Endothelial cell of umbilical vein (primary cell): ENCODE data around the gene GALNT9. TPM values are rescaled to one million over a fixed set of nuclear protein-coding genes. Genes with fewer than 3 reads are reported as not detected.

ENCODE experiments used
- BruUV-seq: library from RNA; stranded (reverse); fragments of 400-500 nt; replicated peaks from 2 replicates; lab custom pipeline; 2021; lab: Mats Ljungman, UMichigan
- CTCF ChIA-PET: fragments of 300-600, 350-600 bp; sonication (Branson Sonifier 250); formaldehyde crosslinking; loops from one replicate; lab custom pipeline; 2021; ENCODE audit warnings: antibody characterized with exemption, inconsistent platforms; lab: Charles Lee
- POLR2A ChIA-PET: fragments of 300-600, 350-600 bp; sonication (Branson Sonifier 250); formaldehyde crosslinking; loops from one replicate; lab custom pipeline; 2021; ENCODE audit warnings: antibody characterized with exemption, inconsistent platforms; lab: Charles Lee
- DNase-seq: peaks from one replicate; pipeline ENCODE4 v3.0.0-alpha.2; 2011; ENCODE audit warnings: low read depth, low spot score
- FAIRE-seq: peaks from 2 replicates; lab custom pipeline; 2011; peaks lifted over from hg19 to GRCh38; lab: Jason Lieb, UNC
- H2AFZ ChIP-seq: 2 replicates; pipeline ENCODE4 v1.6.0; 2012; ENCODE audit warnings: low read depth, low read length, control low read depth, inconsistent platforms
- H3K27ac ChIP-seq: 2 replicates; pipeline ENCODE4 v1.5.1; 2011; ENCODE audit warnings: low read depth, mild to moderate bottlenecking, control low read depth, low read length, moderate library complexity; ENCODE audit not compliant: insufficient read depth
- H3K27me3 ChIP-seq, 2 experiments: 2 replicates each; pipeline versions ENCODE4 v1.6.0 to v1.6.1; 2011; ENCODE audit warnings: low read length in 2 of 2, mixed read lengths in 1 of 2; ENCODE audit not compliant: control insufficient read depth in 2 of 2, insufficient read depth in 2 of 2
- H3K36me3 ChIP-seq, 2 experiments: 2 replicates in 1 of 2; 3 replicates in 1 of 2; pipeline ENCODE4 v1.5.1; 2011; ENCODE audit warnings: low read length in 2 of 2, mild to moderate bottlenecking in 1 of 2, moderate library complexity in 1 of 2; ENCODE audit not compliant: control insufficient read depth in 2 of 2, insufficient read depth in 2 of 2; ENCODE audit errors: extremely low read depth in 1 of 2
- H3K4me1 ChIP-seq: 3 replicates; pipeline ENCODE4 v1.5.1; 2011; ENCODE audit warnings: mild to moderate bottlenecking, low read length; ENCODE audit not compliant: control insufficient read depth, insufficient read depth; ENCODE audit errors: extremely low read depth
- H3K4me2 ChIP-seq: 2 replicates; pipeline ENCODE4 v1.6.1; 2011; ENCODE audit warnings: low read length, control low read depth, mixed read lengths; ENCODE audit not compliant: insufficient read depth
- H3K4me3 ChIP-seq, 3 experiments: fragments of 200-600 bp in 1 of 3; sonication (generic), shearing (Covaris generic) in 1 of 3; replicated peaks in 1 of 3; 2 replicates each; pipeline ENCODE4 v1.5.1; 2011 to 2016; ENCODE audit warnings: control low read depth in 3 of 3, low read length in 3 of 3, mild to moderate bottlenecking in 2 of 3, inconsistent platforms in 1 of 3, low read depth in 1 of 3, moderate library complexity in 1 of 3; ENCODE audit not compliant: insufficient read depth in 1 of 3
- H3K79me2 ChIP-seq: 2 replicates; pipeline ENCODE4 v1.6.0; 2012; ENCODE audit warnings: low read length, inconsistent platforms; ENCODE audit not compliant: control insufficient read depth, insufficient read depth
- H3K9ac ChIP-seq: replicated peaks from 2 replicates; pipeline ENCODE3; 2011; ENCODE audit warnings: low read length, control low read depth; ENCODE audit not compliant: insufficient read depth; ENCODE audit errors: extremely low read depth
- H3K9me1 ChIP-seq: replicated peaks from 3 replicates; pipeline ENCODE4 v1.6.0; 2011; ENCODE audit warnings: mild to moderate bottlenecking, low read length; ENCODE audit not compliant: control insufficient read depth, insufficient read depth; ENCODE audit errors: extremely low read depth
- H3K9me3 ChIP-seq: replicated peaks from 2 replicates; pipeline ENCODE4 v1.5.1; 2012; ENCODE audit warnings: low read length, inconsistent platforms; ENCODE audit not compliant: control insufficient read depth, insufficient read depth
- H4K20me1 ChIP-seq: replicated peaks from 2 replicates; pipeline ENCODE3; 2011; ENCODE audit warnings: mild to moderate bottlenecking, low read length; ENCODE audit not compliant: control insufficient read depth, insufficient read depth; ENCODE audit errors: extremely low read depth
- CTCF ChIP-seq, 2 donors: IDR thresholded peaks; 1 replicate in 1 of 2; 2 replicates in 1 of 2; pipeline ENCODE4 v1.5.1; 2011; ENCODE audit warnings: low read length in 2 of 2, mild to moderate bottlenecking in 2 of 2, moderate library complexity in 2 of 2, control low read depth in 1 of 2, inconsistent platforms in 1 of 2, low read depth in 1 of 2; ENCODE audit not compliant: insufficient read depth in 1 of 2; ENCODE audit errors: extremely low read depth in 1 of 2
- EZH2 ChIP-seq: IDR thresholded peaks from 2 replicates; pipeline ENCODE4 v1.6.1; 2012; ENCODE audit warnings: borderline replicate concordance, low read depth, mild to moderate bottlenecking, moderate library complexity, low read length, inconsistent platforms; ENCODE audit not compliant: severe bottlenecking
- FOS ChIP-seq: IDR thresholded peaks from 2 replicates; pipeline ENCODE4 v1.6.1; 2011; ENCODE audit warnings: mild to moderate bottlenecking, low read length, moderate library complexity, borderline replicate concordance; ENCODE audit not compliant: insufficient read depth
- GATA2 ChIP-seq: IDR thresholded peaks from 2 replicates; pipeline ENCODE4 v1.7.0; 2011; ENCODE audit warnings: low read depth, mild to moderate bottlenecking, moderate library complexity, mixed read lengths, low read length; ENCODE audit not compliant: insufficient read length, insufficient read depth
- JUN ChIP-seq: IDR thresholded peaks from 2 replicates; pipeline ENCODE4 v1.6.1; 2011; ENCODE audit warnings: borderline replicate concordance, low read depth; ENCODE audit not compliant: insufficient read length, insufficient read depth
- MAX ChIP-seq: IDR thresholded peaks from 2 replicates; pipeline ENCODE4 v1.6.1; 2011; ENCODE audit not compliant: insufficient read depth, insufficient read length
- MYC ChIP-seq: IDR thresholded peaks from one replicate; pipeline ENCODE4 v1.6.1; 2011; ENCODE audit warnings: mild to moderate bottlenecking, low read depth, low read length
- POLR2A ChIP-seq: IDR thresholded peaks from 2 replicates; pipeline ENCODE4 v1.6.1; 2012; ENCODE audit warnings: low read depth, mild to moderate bottlenecking, control low read depth, low read length
- POLR2AphosphoS5 ChIP-seq: IDR thresholded peaks from 2 replicates; pipeline ENCODE4 v1.6.1; 2012; ENCODE audit warnings: low read depth, mild to moderate bottlenecking, control low read depth, low read length, moderate library complexity; ENCODE audit not compliant: insufficient read depth
- dilution Hi-C: fragments of 300-500 bp; cut with MboI; formaldehyde crosslinking; loops from one replicate; pipeline ENCODE4 v1.15.0; 2019; ENCODE audit warnings: low sequenced_read_pairs; ENCODE audit not compliant: extremely low pct_ligation_motif_present
- intact Hi-C: fragments of 100-400 bp; cut with micrococcal nuclease; formaldehyde crosslinking; loops from one replicate; pipeline ENCODE4 v1.10.0; 2022
- polyA plus RNA-seq, 4 experiments: library from polyadenylated mRNA; depleted of rRNA in 3 of 4; stranded (reverse) in 3 of 4; unstranded in 1 of 4; fragments of >200 nt; gene quantifications; 2 replicates each; pipeline versions ENCODE4 v1.2.1 to v1.2.3, GENCODE V29; 2011 to 2012; ENCODE audit warnings: missing spikeins in 1 of 4
- total RNA-seq: library from RNA; stranded (reverse); gene quantifications from 2 replicates; pipeline ENCODE4 v1.2.3, GENCODE V29; 2021

The GALNT9 gene
- total and polyA plus RNA-seq, 2 donors (not counting 3 experiments of a cell fraction or from before 2014, with no cell fraction given), result 0.14 to 0.73 TPM

- H2AFZ ChIP-seq, result no peak overlapping the region
- intact Hi-C loops, result no loop called here
- BruUV-seq, result no TSS peak
- no peaks in the 10 kb centered on the region for H3K36me3 ChIP-seq
- ChIA-PET CTCF (no interaction called here), POLR2A (no interaction called here)
- DNase-seq (no peak), FAIRE-seq (no peak)
- no peaks in the 10 kb centered on the region for H3K79me2 ChIP-seq
- H4K20me1 ChIP-seq, result no peaks in the 10 kb centered on the region
- H3K4me1 ChIP-seq, result no peaks in the 10 kb centered on the region
- no peaks in the 10 kb centered on the region for H3K9me3 ChIP-seq
- H3K27me3 ChIP-seq, result no peaks in the 10 kb centered on the region
- no peak overlapping the region for H3K4me2 ChIP-seq
- H3K4me3 ChIP-seq, result no peak overlapping the region
- dilution Hi-C loops, result no loop called here
- H3K27ac ChIP-seq, result no peak overlapping the region
- TF ChIP-seq MAX (no peak), POLR2AphosphoS5 (no peak), CTCF (IDR thresholded peaks at IDR 0.05; ENCODE audit: extremely low read depth in 1 of 2, insufficient read depth in 1 of 2, low read depth in 1 of 2, low read length in 2 of 2) (no peak), JUN (no peak), EZH2 (no peak), POLR2A (no peak), MYC (no peak), FOS (no peak), GATA2 (no peak)
- H3K9me1 ChIP-seq, result no peaks in the 10 kb centered on the region
- H3K9ac ChIP-seq, result no peak overlapping the region
Observed at GRCh38 chr12:132268674-132269073, 60.7 kb downstream of the GALNT9 start.
